Measurements from ENCODE around the gene FNBP1. TPM values are rescaled to one million over a fixed set of nuclear protein-coding genes. Genes with fewer than 3 reads are reported as not detected.

FNBP1 gene
- total and polyA plus RNA-seq, 4 donors: 16.0 to 94.3 (median 29.5) TPM

DNA sequence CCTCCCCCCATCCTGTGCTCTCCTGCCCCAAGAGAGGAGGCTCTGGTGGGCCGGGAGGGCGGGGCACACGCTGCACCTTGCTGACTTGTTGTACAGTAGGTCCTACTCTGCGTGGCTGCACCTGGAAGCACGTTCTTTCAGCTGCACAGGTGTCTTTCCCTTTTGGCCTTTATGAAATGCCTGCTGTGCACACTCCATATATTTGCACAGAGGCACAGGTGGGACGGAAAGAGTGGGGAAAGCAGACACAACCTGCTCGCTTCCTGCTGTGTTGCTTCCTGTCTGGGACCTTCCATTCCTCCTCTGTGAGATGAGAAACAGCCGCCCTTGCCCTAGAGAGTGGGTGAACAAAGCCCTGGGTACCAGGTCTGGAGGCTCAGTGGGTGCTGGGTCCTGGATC, 203.0 kb downstream of the FNBP1 start:
- H3K4me1 ChIP-seq (ENCODE audit: control insufficient read depth in 5 of 5, insufficient read depth in 5 of 5, low read length in 5 of 5): peaks cover 0 to 9% (median 8%) of the 10 kb centered on the region in 5 donors

GRCh38 chr9:129839324-129840023, 203.5 kb downstream of the FNBP1 start:
- WGBS, 2 donors: 77 to 79% methylated on average over 10 of the region's 10 CpGs
- Histone ChIP-seq H3K9me3 (ENCODE audit: control insufficient read depth in 4 of 4, insufficient read depth in 3 of 4, low read length in 3 of 4) (no peaks in the 10 kb centered on the region), H3K27ac (ENCODE audit: low read depth in 1 of 2, low read length in 1 of 2) (no peak overlapping the region), H3K27me3 (ENCODE audit: control insufficient read depth in 3 of 3, insufficient read depth in 3 of 3, low read length in 2 of 3) (no peaks in the 10 kb centered on the region), H3K4me3 (no peak overlapping the region), H3K4me1 (ENCODE audit: control insufficient read depth in 5 of 5, insufficient read depth in 5 of 5, low read length in 5 of 5) (peaks cover 0 to 12% (median 8%) of the 10 kb centered on the region in 5 donors), H3K36me3 (ENCODE audit: control insufficient read depth in 4 of 4, insufficient read depth in 4 of 4, low read length in 4 of 4) (peaks cover 0 to 2% (median under 1%) of the 10 kb centered on the region in 4 donors), H3K9ac (ENCODE audit: insufficient read depth in 1 of 2, low read length in 2 of 2) (no peak overlapping the region)
- no peak for ATAC-seq (ENCODE audit: insufficient read depth, low FRiP score)
- no peak for TF ChIP-seq CTCF (IDR thresholded peaks at IDR 0.05; ENCODE audit: control extremely low read depth, extremely low read depth)
- no peak for DNase-seq

More for the DNA sequence above, 203.0 kb downstream of the FNBP1 start:
- no peaks in the 10 kb centered on the region for H3K27me3 ChIP-seq (ENCODE audit: control insufficient read depth in 3 of 3, insufficient read depth in 3 of 3, low read length in 2 of 3)
- no peak overlapping the region for H3K27ac ChIP-seq (ENCODE audit: low read depth in 1 of 2, low read length in 1 of 2)
- H3K9me3 ChIP-seq (ENCODE audit: control insufficient read depth in 4 of 4, insufficient read depth in 3 of 4, low read length in 3 of 4): no peaks in the 10 kb centered on the region
- no peak for TF ChIP-seq CTCF (IDR thresholded peaks at IDR 0.05; ENCODE audit: control extremely low read depth, extremely low read depth)
- DNase-seq (no peak), ATAC-seq (ENCODE audit: insufficient read depth, low FRiP score) (no peak)
- peaks cover 0 to 2% (median under 1%) of the 10 kb centered on the region in 4 donors for H3K36me3 ChIP-seq (ENCODE audit: control insufficient read depth in 4 of 4, insufficient read depth in 4 of 4, low read length in 4 of 4)
- no peak overlapping the region for H3K9ac ChIP-seq (ENCODE audit: insufficient read depth in 1 of 2, low read length in 2 of 2)
- no peak overlapping the region for H3K4me3 ChIP-seq
- WGBS, 2 donors: 79 to 83% methylated on average over 8 of the region's 8 CpGs

- H3K9ac ChIP-seq (ENCODE audit: insufficient read depth in 1 of 2, low read length in 2 of 2): no peak overlapping the region
- H3K9me3 ChIP-seq (ENCODE audit: control insufficient read depth in 4 of 4, insufficient read depth in 3 of 4, low read length in 3 of 4): no peaks in the 10 kb centered on the region
- peaks cover 0 to 19% (median 8%) of the 10 kb centered on the region in 5 donors for H3K4me1 ChIP-seq (ENCODE audit: control insufficient read depth in 5 of 5, insufficient read depth in 5 of 5, low read length in 5 of 5)
- 88 to 89% methylated on average over 12 of the region's 12 CpGs for WGBS, 2 donors
- H3K36me3 ChIP-seq (ENCODE audit: control insufficient read depth in 4 of 4, insufficient read depth in 4 of 4, low read length in 4 of 4): peaks cover 0 to 2% (median under 1%) of the 10 kb centered on the region in 4 donors
- no peaks in the 10 kb centered on the region for H3K27me3 ChIP-seq (ENCODE audit: control insufficient read depth in 3 of 3, insufficient read depth in 3 of 3, low read length in 2 of 3)
- TF ChIP-seq CTCF (IDR thresholded peaks at IDR 0.05; ENCODE audit: control extremely low read depth, extremely low read depth): no peak
- H3K27ac ChIP-seq (ENCODE audit: low read depth in 1 of 2, low read length in 1 of 2): no peak overlapping the region
- no peak overlapping the region for H3K4me3 ChIP-seq
- DNase-seq (no peak), ATAC-seq (ENCODE audit: insufficient read depth, low FRiP score) (no peak)
These were observed 204.2 kb downstream of the FNBP1 start for GRCh38 chr9:129838707-129839259.

Small RNAs within 50 kb of the gene (small RNA-seq; reads per million reads assigned to genes)
- 0.10 reads per million for gene MIR6855 (ENCODE audit: low replicate concordance)

Other genes with a start within 250 kb of the FNBP1 start
- 10 to 100 TPM; 25.5 to 26.4 TPM for gene TOR1B, start 240.0 kb downstream of the FNBP1 start, total RNA-seq
- 10 to 100 TPM; 10.1 to 26.7 TPM for gene TOR1B, start 240.0 kb downstream of the FNBP1 start, polyA plus RNA-seq
- gene TOR1A, start 219.1 kb downstream of the FNBP1 start, total RNA-seq: 10 to 100 TPM; 22.0 to 34.8 TPM
- gene TOR1A, start 219.1 kb downstream of the FNBP1 start, polyA plus RNA-seq: 10 to 100 TPM; 19.1 to 41.8 TPM
- gene C9orf78, start 207.9 kb downstream of the FNBP1 start, total RNA-seq: 10 to 100 TPM; 28.3 to 34.4 TPM
- 10 to 100 TPM; 37.1 to 57.9 TPM for gene C9orf78, start 207.9 kb downstream of the FNBP1 start, polyA plus RNA-seq
- gene USP20, start 207.7 kb downstream of the FNBP1 start, total RNA-seq: 10 to 100 TPM; 22.0 to 24.1 TPM
- gene USP20, start 207.7 kb downstream of the FNBP1 start, polyA plus RNA-seq: 10 to 100 TPM; 15.7 to 20.9 TPM
- 100 to 1,000 TPM in 1 of 2 donors, 10 to 100 TPM in 1; 43.2 to 180 TPM for gene GPR107, start 10.7 kb upstream of the FNBP1 start, total RNA-seq
- gene GPR107, start 10.7 kb upstream of the FNBP1 start, polyA plus RNA-seq: 10 to 100 TPM; 11.0 to 23.3 TPM
- gene NCS1, start 129.2 kb upstream of the FNBP1 start, total RNA-seq: 10 to 100 TPM in 1 of 2 donors, 1 to 10 TPM in 1; 7.0 to 27.5 TPM
- gene NCS1, start 129.2 kb upstream of the FNBP1 start, polyA plus RNA-seq: 1 to 10 TPM; 5.8 to 6.1 TPM
- gene HMCN2, start 222.6 kb upstream of the FNBP1 start, total RNA-seq: 1 to 10 TPM; 4.7 to 5.2 TPM
- gene HMCN2, start 222.6 kb upstream of the FNBP1 start, polyA plus RNA-seq: 1 to 10 TPM; 2.1 to 2.6 TPM